HG03196 (cell line): ENCODE data around the gene RIMS3.
"Not testable (repeated sequence)": the region's sequence is repeated elsewhere in the genome, so short reads cannot be mapped to it uniquely, and the experiment has no call there.

Experiments
- ATAC-seq: cut with Tn5 transposase; IDR thresholded peaks from one replicate; pipeline ENCODE4 v1.9.1; 2021; ENCODE audit not compliant: unreplicated experiment

The RIMS3 gene

DNA sequence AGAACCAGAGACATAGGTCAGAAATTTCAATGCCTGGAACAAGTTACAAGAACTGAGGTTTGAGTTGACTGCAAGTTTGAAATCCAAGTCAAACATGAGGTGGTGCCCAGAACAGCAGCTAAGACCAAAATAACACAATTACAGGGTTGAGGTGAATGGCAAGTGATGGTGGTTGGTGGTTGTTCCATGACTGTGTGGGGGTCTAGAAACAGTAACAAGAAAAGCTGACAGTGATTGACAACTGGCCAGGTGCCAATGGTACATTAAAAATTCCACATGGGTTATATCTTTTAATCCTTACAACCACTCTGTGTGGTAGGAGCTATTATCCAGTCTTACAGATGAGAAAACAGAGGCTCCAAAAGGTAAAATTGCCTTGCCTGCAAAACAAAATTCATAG, 32.0 kb downstream of the RIMS3 start:
- ATAC-seq: no peak

DNA sequence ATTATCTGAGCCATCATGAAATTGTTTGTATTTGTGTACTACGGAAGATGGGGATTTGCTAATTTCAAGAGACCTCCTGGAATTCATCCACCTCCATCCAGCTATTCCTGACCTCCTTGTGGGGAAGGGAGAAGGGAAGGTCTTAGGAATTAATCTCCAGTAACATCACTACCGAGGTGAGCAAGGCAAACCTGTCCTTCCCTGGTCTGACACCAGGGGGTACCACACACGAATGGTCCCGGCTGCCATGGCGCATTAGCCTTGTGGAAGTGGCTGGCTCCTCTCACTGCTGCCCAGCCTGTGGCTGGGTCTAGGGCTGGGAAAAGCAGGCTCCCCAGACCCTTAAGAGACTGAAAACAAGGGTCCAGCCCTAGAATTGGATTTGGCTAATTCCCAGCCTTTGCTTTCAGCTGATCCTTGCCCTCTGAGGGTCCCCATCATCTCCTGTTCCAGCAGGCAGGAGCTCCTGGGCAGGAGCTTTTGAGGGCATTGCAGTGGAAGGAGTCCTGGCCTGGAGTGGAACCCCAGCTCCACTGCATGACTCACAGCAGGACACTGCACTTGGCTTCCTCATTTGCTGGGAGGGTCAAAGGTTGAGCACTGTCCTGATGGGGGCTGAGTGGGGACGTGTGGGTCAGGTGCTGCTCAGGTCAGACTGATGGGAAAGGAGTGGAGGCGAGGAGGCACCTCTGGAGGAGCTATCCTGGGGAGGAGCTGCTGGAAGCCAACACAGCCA, 34.8 kb downstream of the RIMS3 start:
- no peak for ATAC-seq

DNA sequence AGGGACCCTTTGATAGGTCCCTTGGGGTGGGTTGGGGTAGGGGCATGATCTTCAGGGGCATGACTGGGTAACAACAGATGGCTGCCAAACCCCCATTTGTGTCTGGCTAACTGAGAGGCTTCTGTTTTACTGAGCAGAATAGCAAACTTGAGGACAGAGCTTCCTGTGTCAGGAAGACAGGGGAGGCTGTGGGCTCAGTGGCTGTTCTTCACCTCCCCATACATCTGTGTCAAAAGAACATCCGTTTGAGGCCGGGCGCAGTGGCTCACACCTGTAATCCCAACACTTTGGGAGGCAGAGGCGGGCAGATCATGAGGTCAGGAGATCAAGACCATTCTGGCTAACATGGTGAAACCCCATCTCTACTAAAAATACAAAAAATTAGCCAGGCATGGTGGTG, 35.9 kb downstream of the RIMS3 start:
- not testable (repeated sequence) for ATAC-seq

DNA sequence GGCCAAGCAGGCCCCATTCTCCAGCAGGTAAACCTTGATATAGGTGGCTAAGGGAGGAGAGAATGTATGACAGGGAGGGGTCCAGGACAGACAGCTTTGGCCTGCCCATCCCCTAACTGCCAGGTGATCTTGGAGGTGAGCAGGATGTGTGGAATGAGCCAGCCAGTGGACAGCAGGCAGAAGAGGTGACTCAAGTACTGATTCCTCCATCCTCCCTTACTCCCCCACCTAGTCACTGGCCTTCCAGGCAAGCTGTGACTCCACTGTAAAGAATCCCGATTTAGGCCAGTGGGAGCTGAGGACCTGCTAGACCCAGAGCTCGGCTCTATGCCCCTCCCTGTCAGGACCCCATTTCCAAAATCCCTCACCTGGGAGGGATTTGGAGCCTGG, 36.6 kb downstream of the RIMS3 start:
- ATAC-seq: no peak

DNA sequence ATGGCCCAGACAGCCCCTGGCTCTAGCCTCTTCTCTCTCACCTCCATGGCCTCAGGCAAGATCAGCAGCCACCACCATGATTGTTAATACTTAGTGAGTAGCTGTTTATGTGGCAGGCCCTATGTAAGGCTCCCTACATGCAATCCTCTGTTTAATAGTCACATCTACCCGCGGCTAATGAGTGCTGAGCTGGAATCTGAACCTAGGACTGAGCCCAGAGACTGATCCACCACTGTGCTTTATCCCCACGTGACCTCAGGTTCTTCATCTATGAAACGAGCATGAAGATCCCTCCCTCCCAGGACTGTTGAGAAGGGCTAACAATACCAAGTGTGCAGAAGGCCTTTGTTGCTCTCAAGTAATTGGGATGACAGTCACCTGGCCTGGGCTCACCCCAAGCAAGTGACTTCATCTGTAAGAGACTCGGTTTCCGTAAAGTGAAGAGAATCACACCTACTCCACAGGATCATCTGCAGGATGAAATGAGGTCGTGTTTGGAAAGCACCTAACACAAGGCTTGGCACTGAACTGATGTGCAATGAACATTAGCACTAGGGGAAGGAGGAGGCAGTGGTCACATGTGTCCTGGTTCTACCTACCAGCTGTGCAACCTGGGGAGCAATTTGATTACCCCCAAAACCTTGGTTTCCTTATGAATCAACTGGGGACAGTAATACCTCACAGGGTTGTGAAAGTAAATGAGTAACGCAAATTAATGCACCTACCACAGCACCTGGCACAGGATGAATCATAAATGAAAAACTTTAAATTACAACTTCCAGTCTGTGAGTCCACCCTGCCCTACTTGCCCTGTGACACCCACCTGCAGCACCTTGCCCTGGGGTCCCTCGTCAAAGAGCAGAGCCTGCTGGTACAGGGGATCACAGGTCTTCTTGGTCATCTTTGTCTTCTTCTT, 37.2 kb downstream of the RIMS3 start:
- peak; percentile 54 for ATAC-seq

DNA sequence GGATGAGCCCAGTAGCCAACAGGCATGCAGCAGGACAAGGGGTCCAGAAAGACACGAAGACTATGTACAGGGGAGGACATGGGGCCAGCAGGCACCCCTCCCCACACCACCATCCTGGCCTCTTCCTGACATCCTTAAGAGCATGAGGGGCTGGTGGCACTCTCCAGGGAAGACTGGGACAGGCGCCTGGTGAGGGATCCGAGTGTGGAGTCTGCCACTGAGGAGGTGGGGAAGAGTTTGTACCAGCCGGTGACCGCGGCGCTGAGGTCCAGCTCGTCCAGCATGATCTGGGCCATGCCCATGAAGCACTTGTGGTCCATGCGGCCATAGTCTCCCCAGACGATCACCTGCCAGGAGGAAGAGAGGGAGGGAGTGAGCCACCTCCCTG, 39.1 kb downstream of the RIMS3 start:
- no peak for ATAC-seq

DNA sequence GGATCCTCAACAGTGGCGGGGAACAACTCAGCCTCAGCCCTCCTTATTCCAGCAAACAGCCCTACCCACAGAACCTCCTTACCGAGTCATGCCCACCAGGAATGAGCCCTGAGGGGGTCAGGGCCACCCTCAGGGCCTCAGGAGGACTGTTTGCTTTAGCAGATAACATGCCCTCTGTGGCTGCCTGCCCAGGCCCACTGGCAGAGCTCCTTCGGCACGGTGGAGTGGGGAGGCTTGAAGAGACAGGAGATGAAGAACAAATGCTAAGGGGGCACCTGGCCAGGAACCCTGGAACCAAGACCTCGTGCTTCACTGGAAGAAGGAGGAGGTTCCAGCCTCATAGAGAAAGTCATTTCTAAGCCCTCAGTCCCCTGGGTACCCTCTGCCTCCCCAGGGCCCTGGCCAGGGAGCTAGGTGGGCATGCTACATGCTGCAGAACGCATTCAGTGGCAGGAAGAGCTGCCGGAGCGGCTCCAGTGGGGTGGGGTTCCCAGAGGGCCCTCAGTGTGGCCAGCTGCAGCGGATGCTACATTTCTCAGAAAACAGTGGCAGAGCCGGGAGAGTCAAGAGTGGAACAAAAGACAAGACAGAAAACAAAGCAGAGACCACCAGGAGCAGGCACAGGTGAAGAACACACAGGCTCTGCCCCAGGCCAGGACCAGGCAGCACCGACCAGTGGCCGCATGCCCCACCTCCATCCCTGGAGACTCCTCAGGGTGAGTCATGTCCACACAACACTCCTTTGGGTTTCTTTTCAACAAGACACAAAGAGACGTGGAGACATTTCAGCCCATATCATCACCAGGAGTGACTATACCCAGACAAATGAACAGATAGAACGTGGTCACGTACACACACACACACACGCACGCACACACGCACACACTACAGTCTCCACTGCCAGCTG, 39.8 kb downstream of the RIMS3 start:
- no peak for ATAC-seq

DNA sequence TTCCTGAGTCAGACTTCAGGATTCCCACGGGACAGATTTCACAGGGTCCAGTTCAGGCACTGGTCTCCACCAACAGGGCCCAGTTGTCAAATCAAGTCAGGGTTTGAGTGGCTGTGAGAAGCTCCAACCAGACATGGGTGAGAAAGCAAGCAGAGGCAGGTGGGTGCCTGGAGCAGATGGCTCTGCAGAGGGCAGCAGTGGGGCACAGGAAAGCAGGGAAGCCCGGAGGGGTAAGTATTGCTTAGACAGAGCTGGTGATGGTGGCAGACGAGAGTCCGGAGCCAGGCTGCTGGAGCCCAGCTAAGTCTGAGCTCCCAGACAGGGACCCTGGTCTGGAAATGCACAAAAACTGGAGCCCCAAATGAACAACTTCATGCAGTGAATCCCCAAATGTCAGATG, 40.4 kb downstream of the RIMS3 start:
- no peak for ATAC-seq

DNA sequence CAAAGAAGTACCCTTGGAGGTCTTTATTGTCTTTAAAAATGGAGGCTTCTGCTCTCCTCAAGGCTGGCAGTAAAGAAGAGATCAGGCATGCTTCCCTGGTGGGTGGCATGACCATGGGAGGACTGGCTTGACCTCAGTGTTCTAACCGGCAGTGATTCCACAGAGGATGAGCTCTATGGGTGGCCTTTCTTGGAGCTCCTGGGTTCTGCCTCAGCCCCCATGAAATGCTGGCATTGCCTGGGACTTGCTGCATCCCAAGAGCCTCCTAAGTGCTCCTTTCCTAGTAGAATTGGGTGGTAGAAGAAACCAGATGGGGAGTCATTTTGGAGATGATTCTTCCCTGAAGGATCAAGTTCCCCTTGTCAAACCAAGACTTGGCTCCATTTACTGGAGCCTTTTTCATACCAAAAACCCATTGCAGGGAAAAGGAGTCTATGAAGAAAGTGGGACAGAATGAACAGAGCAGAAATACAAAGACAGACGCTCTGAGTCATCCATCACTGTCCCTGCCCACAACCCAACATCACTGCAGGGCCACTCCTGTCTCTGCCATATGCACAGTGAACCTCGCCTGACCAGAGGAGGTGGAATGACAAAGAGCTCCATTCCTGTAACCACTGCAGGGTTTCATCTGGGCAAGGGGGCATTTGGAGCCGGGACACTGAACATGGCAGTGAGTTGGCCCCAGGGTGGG, 42.4 kb downstream of the RIMS3 start:
- ATAC-seq: no peak

DNA sequence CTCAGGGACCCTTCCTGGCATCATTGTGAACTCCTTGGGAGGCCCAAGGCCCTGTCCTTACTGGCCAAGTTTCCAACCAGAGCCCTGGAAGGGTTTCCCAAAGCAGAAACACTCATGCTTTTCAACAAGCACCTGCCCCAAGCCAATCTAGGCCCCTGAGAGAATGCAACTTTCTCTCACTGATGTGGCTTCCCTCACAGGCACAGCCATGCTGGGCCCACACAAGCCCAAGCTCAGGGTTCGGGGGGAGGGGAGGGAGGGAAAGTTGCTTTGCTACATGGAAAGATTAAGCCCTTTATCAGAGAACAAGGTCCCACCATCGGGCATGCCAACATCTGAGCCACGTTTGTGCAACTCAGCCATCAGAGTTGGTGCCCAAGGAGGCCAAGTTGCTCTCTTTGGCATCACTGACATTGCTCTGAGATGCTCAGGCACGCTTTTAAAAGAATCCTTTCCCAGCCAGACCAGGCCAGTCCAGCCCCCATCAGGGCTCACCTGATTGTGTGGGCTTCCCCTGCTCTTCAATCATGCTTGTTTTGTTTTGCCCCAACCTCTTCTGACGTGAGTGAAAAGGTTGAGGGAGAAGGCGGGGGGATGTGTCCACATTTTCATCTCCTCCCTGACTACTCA, 43.5 kb downstream of the RIMS3 start:
- ATAC-seq: no peak

DNA sequence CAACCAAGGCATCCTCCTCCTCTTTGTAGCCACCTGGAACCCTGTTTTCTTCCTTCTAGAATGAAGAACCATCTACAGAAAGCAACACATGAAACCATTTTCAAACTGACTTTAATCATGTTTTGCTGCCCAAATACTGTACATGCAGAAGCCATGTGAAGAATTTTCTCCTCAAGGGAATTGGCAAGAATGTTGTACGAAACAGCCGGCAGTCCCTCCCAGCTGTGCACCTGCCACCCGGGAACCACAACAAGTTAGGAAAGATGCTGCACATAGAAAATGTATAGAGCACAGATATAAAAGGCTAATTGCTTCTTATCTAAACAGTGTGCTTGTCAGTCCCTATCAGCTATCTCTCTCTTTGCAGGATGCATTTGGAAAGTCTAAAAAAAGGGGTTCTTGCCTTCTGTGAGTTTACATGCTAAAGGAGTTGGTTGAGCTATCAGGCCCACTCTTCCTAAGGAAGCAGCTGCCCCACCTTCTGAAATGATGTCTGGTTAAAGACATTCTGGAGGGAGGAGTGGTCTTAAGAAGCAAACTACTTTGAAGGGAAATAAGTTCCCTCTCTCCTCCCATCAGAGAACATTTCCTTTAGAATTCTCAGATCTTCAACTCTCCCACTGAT, 44.8 kb downstream of the RIMS3 start:
- no peak for ATAC-seq

DNA sequence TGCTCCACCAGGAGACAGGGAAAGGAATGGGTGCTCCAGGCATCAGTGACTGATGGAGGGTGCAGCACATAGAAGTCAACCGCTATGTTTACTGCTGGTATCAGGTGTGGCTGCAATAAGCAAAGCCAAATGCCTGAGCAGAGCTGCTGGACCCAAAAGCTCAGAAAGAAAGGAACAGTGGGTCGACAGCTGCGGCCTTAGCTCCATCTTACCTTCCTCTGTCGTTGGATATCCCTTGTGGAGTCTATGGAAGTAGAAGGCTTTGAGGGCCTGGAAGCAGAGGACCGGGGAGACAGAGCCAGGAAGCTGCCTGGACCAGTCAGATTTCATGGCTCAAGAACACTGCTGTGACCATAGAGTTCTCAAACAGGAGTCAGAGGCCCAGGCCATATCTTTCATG, 45.3 kb downstream of the RIMS3 start:
- no peak for ATAC-seq

DNA sequence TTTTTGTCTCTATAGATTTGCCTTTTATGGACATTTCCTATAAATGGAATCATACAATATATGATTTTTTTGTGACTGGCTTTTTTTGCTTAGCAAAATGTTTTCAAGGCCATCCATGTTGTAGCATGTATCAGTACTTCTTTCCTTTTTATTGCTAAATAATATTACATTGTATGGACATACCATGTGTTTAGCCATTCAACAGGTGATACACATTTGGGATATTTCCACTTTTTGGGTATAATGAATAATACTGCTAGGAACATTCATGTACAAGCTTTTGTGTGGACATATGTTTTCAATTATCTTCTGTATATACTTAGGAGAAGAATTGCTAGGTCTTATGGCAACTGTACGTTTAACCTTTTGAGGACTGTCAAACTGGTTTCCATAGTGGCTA, 47.4 kb downstream of the RIMS3 start:
- no peak for ATAC-seq

DNA sequence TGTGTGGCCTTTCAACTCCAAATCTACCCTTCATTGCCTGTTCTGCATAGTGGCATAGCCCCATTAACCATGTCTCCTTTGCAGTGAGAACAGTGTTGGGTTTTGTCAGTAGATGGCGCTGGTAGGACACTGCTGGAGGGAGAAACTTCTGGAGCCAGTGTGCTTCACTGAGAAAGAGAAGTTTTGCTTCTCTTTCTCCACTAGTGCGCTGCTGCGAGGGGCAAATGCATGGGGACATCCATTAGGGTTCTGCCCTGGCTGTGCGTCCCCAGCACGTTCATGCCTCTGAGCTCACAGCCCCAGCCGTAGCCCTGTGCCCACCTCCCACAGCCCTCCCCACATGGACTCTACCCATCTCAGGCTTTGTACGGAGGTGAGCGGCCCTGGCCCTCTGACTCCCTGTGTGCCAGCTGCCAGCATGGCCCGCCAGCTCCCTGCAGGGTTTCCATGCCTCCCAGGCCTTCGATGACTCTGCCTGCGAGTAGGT, 53.1 kb downstream of the RIMS3 start:
- ATAC-seq: peak; percentile 58

DNA sequence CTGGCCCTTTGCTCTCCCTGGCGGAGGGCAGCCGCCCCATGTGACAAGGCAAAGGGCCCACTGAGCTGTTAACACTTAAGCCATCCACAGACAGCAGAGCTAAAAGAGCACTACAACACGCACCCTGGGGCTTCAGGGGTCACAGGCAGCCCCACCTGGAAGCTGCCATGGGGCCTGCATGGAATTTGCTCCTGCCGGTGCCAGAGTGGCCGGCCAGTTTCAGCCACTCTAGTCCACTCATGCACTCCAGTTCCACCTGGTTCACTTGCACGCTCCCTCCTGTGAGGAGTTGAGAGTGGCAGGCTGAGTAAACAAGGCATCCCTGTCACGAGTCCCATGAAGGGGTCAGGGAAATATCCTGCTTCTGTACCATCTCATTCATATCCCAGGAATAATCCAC, 55.3 kb downstream of the RIMS3 start:
- ATAC-seq: no peak

DNA sequence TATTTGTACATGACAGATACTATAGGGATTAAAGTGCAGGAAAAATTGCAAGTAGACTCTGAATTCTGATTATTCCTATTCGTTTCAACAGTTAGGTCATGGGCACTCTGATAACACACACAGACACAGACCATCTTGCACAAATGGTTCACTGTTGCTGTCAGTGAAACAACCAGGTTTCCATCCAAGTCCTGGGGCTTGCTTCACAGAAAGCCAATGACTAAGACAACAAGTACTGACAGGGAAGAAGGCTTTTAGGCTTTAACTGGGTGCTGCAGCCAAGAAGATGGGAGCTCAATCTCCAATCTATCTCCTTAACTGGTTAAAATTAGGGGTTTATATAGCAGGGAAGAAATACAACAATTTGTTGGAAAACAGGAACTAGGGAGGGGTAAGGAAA, 57.6 kb downstream of the RIMS3 start:
- no peak for ATAC-seq

DNA sequence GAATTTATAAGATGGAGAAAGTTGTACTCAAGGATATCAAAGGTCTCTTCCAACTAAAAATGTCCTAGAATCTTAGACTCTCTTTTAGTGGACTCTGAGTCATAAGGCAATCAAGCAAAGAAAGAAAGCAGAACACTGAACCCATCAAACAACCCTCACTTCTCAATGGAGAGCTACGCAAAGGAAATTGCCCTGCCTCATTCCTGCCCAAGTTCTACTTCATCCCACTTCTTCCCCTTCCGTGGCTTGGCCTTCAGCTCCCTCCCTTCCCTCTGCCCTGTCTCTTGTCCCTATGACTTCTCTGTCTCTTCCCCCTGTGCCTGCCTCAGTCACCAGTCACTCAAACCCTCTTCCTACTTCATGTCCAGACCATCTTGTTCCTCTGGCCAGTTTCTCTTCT, 58.5 kb downstream of the RIMS3 start:
- no peak for ATAC-seq

DNA sequence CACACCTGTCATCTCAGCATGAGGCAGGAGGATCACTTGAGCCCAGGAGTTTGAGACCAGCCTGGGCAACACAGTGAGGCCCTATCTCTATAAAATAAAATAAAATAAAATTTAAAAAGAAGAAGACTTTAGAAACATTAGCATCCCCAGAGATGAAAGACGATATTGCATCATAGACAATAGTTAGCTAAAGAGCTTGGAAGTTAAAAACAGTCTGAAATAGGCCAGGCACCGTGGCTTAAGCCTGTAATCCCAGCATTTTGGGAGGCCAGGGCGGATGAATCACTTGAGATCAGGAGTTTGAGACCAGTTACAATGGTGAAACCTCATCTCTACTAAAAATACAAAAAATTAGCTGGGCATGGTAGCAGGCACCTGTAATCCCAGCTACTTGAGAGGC, 59.3 kb downstream of the RIMS3 start:
- ATAC-seq: no peak

DNA sequence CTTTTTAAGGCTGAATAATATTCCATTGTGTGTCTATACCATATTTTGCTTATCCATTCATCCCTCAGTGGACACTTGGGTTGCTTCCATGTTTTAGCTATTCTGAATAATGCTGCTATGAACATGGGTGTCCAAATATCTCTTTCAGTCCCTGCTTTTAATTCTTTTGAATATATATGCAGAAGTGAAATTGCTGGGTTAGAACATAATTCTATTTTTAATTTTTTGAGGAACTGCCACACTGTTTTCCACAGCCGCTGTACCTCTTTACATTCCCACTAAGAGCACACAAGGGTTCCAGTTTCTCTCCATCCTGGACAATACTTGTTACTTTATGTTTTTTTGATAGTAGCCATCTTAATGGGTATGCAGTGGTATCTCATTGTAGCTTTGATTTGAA, 65.6 kb downstream of the RIMS3 start:
- no peak for ATAC-seq

DNA sequence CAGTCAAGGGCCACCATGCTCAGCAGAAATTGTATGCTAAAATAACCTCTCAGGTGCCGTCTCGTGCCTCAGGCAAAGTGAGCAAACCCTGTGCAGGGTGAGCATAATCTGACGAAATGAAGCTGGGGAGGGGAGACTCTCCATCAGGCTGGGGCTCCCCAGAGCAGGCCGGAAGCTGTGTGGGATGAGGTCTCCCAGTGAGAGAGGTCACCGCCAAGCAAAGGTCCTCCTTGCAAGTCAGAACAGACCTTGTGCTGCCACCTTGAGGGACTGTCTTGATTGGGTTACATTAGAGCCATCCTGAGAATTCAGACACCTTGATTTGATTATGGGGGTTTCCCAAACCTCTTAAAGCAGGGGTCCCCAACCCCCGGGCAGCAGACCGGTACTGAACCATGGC, 69.9 kb downstream of the RIMS3 start:
- ATAC-seq: no peak
